HepG2 (cell line): ENCODE data around the gene DPM1. TPM values are rescaled to one million over a fixed set of nuclear protein-coding genes. Genes with fewer than 3 reads are reported as not detected.

Source experiments
- EP300 ChIP-seq, 3 experiments: sonication (generic) in 1 of 3; formaldehyde crosslinking in 1 of 3; IDR thresholded peaks; 2 replicates each; pipeline versions ENCODE4 v1.5.1 to v1.6.1; 2011 to 2020; ENCODE audit warnings: low read depth in 2 of 3, low read length in 2 of 3, borderline replicate concordance in 1 of 3, improper control_type of control experiment in 1 of 3, mild to moderate bottlenecking in 1 of 3, missing genetic modification reagents in 1 of 3, moderate library complexity in 1 of 3
- HIC2 ChIP-seq: sonication (generic); formaldehyde crosslinking; IDR thresholded peaks from 2 replicates; pipeline ENCODE4 v1.9.0; 2022; ENCODE audit warnings: low read depth, missing genetic modification reagents
- MED8 ChIP-seq: sonication (generic); formaldehyde crosslinking; IDR thresholded peaks from 2 replicates; pipeline ENCODE4 v1.8.1; 2023; ENCODE audit warnings: mild to moderate bottlenecking, missing genetic modification reagents; ENCODE audit not compliant: insufficient replicate concordance
- ONECUT2 ChIP-seq: sonication (generic); formaldehyde crosslinking; IDR thresholded peaks from 2 replicates; pipeline ENCODE4 v1.4.0; 2020; ENCODE audit warnings: missing genetic modification reagents
- REXO4 ChIP-seq: sonication (generic); formaldehyde crosslinking; IDR thresholded peaks from 2 replicates; pipeline ENCODE4 v1.8.0; 2022; ENCODE audit warnings: missing genetic modification reagents, mild to moderate bottlenecking, borderline replicate concordance
- ZNF329 ChIP-seq: sonication (generic); formaldehyde crosslinking; IDR thresholded peaks from 2 replicates; pipeline ENCODE4 v1.9.0; 2021; ENCODE audit warnings: low read depth, mild to moderate bottlenecking, missing genetic modification reagents
- ZNF496 ChIP-seq: sonication (generic); formaldehyde crosslinking; IDR thresholded peaks from 2 replicates; pipeline ENCODE4 v1.8.1; 2023; ENCODE audit warnings: mild to moderate bottlenecking, moderate library complexity, missing genetic modification reagents; ENCODE audit not compliant: insufficient replicate concordance
- polyA plus RNA-seq, 8 experiments: library from polyadenylated mRNA; depleted of rRNA in 3 of 8; stranded (reverse) in 7 of 8; unstranded in 1 of 8; fragments of >200 nt; fragmentation: Illumina TruSeq in 4 of 8; extraction: Trizol in 4 of 8; gene quantifications; 2 replicates each; pipeline versions ENCODE4 v1.2.1 to v1.2.3, GENCODE V29; 2011 to 2016; ENCODE audit warnings: low read depth in 4 of 8, missing spikeins in 1 of 8, mixed read lengths in 1 of 8; ENCODE audit not compliant: insufficient read depth in 1 of 8
- total RNA-seq, 5 experiments: library from RNA; depleted of rRNA; stranded (reverse); fragments of >200 nt; fragmentation: Illumina TruSeq; extraction: Trizol; gene quantifications; 2 replicates each; pipeline ENCODE4 v1.2.3, GENCODE V29; 2016; ENCODE audit warnings: low read depth in 1 of 5
- TF ChIP-seq, protein P1 (sequence below): sonication (generic); formaldehyde crosslinking; IDR thresholded peaks from 2 replicates; pipeline ENCODE4 v1.5.0; 2020; ENCODE audit warnings: missing genetic modification reagents, mild to moderate bottlenecking, borderline replicate concordance
- TF ChIP-seq, protein P2 (sequence below), 2 experiments: fragments of 450-650 bp in 1 of 2; sonication (generic) in 1 of 2; formaldehyde crosslinking; IDR thresholded peaks; 2 replicates each; pipeline versions ENCODE4 v1.5.0 to v1.8.0; 2020 to 2022; ENCODE audit warnings: mild to moderate bottlenecking in 1 of 2, missing genetic modification reagents in 1 of 2
- TF ChIP-seq, protein P3 (sequence below): sonication (generic); formaldehyde crosslinking; IDR thresholded peaks from 2 replicates; pipeline ENCODE4 v1.4.0; 2020; ENCODE audit warnings: missing genetic modification reagents, mild to moderate bottlenecking, borderline replicate concordance
- TF ChIP-seq, protein P4 (sequence below): IDR thresholded peaks from 2 replicates; pipeline ENCODE4 v1.4.0; 2020; ENCODE audit warnings: mild to moderate bottlenecking, missing genetic modification reagents
- TF ChIP-seq, protein P5 (sequence below): sonication (generic); formaldehyde crosslinking; IDR thresholded peaks from 2 replicates; pipeline ENCODE4 v1.5.0; 2020; ENCODE audit warnings: mild to moderate bottlenecking, missing genetic modification reagents

Gene DPM1
- total and polyA plus RNA-seq, 2 of the 13 experiments (the other 11 are each of a cell fraction or from before 2014, with no cell fraction given) = 83.2 to 161 TPM

- TF ChIP-seq, protein P1, sequence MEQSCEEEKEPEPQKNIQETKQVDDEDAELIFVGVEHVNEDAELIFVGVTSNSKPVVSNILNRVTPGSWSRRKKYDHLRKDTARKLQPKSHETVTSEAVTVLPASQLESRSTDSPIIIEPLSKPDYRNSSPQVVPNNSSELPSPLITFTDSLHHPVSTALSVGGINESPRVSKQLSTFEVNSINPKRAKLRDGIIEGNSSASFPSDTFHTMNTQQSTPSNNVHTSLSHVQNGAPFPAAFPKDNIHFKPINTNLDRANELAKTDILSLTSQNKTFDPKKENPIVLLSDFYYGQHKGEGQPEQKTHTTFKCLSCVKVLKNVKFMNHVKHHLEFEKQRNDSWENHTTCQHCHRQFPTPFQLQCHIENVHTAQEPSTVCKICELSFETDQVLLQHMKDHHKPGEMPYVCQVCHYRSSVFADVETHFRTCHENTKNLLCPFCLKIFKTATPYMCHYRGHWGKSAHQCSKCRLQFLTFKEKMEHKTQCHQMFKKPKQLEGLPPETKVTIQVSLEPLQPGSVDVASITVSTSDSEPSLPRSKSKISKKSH = no peak; the same call in 1 of the 2 replicates
- TF ChIP-seq, protein P2, sequence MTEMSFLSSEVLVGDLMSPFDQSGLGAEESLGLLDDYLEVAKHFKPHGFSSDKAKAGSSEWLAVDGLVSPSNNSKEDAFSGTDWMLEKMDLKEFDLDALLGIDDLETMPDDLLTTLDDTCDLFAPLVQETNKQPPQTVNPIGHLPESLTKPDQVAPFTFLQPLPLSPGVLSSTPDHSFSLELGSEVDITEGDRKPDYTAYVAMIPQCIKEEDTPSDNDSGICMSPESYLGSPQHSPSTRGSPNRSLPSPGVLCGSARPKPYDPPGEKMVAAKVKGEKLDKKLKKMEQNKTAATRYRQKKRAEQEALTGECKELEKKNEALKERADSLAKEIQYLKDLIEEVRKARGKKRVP (CRISPR knock-in tag; IDR thresholded peaks at IDR 0.05) = peak in 1 of 2 experiments; percentile 65; a peak in 1 of 4 replicates
- peak; percentile 63 to 94 for TF ChIP-seq EP300 (IDR thresholded peaks at IDR 0.05; ENCODE audit: low read depth in 2 of 2, low read length in 2 of 2)
- TF ChIP-seq EP300 (CRISPR knock-in tag; IDR thresholded peaks at IDR 0.05; ENCODE audit: borderline replicate concordance) = peak; percentile 67; the same call in 1 of the 2 replicates
- TF ChIP-seq, protein P3, sequence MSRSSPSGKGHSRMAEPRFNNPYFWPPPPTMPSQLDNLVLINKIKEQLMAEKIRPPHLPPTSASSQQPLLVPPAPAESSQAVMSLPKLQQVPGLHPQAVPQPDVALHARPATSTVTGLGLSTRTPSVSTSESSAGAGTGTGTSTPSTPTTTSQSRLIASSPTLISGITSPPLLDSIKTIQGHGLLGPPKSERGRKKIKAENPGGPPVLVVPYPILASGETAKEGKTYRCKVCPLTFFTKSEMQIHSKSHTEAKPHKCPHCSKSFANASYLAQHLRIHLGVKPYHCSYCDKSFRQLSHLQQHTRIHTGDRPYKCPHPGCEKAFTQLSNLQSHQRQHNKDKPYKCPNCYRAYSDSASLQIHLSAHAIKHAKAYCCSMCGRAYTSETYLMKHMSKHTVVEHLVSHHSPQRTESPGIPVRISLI (CRISPR knock-in tag) = peak; percentile 65; the same call in 1 of the 2 replicates
- TF ChIP-seq, protein P4, sequence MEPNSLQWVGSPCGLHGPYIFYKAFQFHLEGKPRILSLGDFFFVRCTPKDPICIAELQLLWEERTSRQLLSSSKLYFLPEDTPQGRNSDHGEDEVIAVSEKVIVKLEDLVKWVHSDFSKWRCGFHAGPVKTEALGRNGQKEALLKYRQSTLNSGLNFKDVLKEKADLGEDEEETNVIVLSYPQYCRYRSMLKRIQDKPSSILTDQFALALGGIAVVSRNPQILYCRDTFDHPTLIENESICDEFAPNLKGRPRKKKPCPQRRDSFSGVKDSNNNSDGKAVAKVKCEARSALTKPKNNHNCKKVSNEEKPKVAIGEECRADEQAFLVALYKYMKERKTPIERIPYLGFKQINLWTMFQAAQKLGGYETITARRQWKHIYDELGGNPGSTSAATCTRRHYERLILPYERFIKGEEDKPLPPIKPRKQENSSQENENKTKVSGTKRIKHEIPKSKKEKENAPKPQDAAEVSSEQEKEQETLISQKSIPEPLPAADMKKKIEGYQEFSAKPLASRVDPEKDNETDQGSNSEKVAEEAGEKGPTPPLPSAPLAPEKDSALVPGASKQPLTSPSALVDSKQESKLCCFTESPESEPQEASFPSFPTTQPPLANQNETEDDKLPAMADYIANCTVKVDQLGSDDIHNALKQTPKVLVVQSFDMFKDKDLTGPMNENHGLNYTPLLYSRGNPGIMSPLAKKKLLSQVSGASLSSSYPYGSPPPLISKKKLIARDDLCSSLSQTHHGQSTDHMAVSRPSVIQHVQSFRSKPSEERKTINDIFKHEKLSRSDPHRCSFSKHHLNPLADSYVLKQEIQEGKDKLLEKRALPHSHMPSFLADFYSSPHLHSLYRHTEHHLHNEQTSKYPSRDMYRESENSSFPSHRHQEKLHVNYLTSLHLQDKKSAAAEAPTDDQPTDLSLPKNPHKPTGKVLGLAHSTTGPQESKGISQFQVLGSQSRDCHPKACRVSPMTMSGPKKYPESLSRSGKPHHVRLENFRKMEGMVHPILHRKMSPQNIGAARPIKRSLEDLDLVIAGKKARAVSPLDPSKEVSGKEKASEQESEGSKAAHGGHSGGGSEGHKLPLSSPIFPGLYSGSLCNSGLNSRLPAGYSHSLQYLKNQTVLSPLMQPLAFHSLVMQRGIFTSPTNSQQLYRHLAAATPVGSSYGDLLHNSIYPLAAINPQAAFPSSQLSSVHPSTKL (CRISPR knock-in tag) = peak; percentile 85
- no peak; the same call in 1 of the 2 replicates for TF ChIP-seq ONECUT2
- 0 out of 2 replicates have a peak, but pooled peaks have one; percentile 46 for TF ChIP-seq ZNF329 (CRISPR knock-in tag)
- TF ChIP-seq HIC2 (CRISPR knock-in tag) = peak; percentile 55; the same call in 1 of the 2 replicates
- TF ChIP-seq, protein P5, sequence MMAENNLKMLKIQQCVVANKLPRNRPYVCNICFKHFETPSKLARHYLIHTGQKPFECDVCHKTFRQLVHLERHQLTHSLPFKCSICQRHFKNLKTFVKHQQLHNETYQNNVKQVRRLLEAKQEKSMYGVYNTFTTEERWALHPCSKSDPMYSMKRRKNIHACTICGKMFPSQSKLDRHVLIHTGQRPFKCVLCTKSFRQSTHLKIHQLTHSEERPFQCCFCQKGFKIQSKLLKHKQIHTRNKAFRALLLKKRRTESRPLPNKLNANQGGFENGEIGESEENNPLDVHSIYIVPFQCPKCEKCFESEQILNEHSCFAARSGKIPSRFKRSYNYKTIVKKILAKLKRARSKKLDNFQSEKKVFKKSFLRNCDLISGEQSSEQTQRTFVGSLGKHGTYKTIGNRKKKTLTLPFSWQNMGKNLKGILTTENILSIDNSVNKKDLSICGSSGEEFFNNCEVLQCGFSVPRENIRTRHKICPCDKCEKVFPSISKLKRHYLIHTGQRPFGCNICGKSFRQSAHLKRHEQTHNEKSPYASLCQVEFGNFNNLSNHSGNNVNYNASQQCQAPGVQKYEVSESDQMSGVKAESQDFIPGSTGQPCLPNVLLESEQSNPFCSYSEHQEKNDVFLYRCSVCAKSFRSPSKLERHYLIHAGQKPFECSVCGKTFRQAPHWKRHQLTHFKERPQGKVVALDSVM (CRISPR knock-in tag) = no peak
- no peak for TF ChIP-seq ZNF496
- peak; percentile 80 for TF ChIP-seq MED8
- no peak for TF ChIP-seq REXO4
These were observed 28.8 kb downstream of the DPM1 start (continued) for GRCh38 chr20:50929299-50930138.
